ENCODE results near the gene GNAT3. TPM values are rescaled to one million over a fixed set of nuclear protein-coding genes. Genes with fewer than 3 reads are reported as not detected.

GNAT3 gene
- total and polyA plus RNA-seq, 3 donors from 2014 or later, result 0.38 TPM; not detected in 2

DNA sequence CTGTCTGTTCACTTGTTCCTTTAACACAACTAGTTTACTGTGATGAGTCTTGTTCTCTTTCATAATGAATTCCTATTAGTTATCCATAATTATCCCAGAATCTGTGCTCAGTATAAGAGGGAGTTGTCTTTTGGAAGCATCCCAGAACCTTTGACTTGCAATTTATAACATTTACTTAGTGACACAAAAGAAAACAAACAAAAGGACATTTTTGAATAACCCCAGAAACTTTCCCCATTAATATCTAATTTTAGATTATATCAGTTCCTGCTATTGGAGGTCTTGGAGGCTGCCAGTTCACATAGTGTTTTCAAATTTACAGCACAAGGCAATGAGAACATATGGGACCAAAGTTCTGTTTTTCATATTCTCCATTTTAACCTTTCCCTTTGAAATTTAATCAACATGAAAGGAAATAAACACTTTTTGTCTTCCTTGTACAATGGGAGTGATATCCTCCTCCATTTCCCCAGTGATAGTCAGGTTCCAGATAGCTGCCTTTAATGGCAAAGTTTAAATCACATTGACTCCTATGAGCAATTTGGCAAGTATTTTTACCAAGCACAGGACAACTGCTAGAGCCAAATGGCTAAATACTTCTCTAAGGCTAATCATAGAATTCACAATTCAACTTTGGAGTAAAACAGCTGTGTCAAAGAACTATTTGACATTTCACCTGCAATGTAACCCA lies 37.1 kb upstream of the GNAT3 start:
- Histone ChIP-seq H3K27me3 (no peaks in the 10 kb centered on the region), H3K36me3 (ENCODE audit: low read depth, missing control alignments) (no peaks in the 10 kb centered on the region), H3K9me3 (no peaks in the 10 kb centered on the region), H3K4me1 (no peaks in the 10 kb centered on the region), H3K27ac (no peak overlapping the region), H3K4me3 (no peak overlapping the region)
- TF ChIP-seq, protein P1, sequence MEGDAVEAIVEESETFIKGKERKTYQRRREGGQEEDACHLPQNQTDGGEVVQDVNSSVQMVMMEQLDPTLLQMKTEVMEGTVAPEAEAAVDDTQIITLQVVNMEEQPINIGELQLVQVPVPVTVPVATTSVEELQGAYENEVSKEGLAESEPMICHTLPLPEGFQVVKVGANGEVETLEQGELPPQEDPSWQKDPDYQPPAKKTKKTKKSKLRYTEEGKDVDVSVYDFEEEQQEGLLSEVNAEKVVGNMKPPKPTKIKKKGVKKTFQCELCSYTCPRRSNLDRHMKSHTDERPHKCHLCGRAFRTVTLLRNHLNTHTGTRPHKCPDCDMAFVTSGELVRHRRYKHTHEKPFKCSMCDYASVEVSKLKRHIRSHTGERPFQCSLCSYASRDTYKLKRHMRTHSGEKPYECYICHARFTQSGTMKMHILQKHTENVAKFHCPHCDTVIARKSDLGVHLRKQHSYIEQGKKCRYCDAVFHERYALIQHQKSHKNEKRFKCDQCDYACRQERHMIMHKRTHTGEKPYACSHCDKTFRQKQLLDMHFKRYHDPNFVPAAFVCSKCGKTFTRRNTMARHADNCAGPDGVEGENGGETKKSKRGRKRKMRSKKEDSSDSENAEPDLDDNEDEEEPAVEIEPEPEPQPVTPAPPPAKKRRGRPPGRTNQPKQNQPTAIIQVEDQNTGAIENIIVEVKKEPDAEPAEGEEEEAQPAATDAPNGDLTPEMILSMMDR (IDR thresholded peaks at IDR 0.05), result no peak
- TF ChIP-seq POLR2A (IDR thresholded peaks at IDR 0.05), result no peak
- intact Hi-C loops (cut with DNase I; ENCODE audit: low total_unique reads), result no loop called here
- DNase-seq, result no peak

DNA sequence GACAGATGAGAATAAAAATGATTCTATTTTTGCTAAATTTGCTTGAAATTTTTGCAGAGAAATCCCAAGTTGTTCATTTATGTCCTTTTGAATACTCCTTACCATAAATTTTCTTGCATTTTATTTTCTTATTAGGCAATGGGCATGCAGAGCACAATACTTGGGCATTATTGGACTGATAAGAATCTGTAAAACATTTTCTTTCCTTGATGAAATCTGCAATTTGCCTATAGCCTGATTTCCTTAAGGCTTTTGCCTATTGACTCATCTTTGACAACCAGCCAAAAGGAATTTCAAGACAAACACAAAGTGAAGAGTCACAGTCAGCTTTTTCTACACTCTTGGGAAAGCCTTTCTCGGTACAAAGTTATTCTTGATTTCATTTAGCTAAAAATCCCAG lies 30.5 kb upstream of the GNAT3 start:
- DNase-seq, result no peak
- intact Hi-C loops (cut with DNase I; ENCODE audit: low total_unique reads), result no loop called here
- 83% methylated on average over 1 of the region's 1 CpG for WGBS, 2 donors

DNA sequence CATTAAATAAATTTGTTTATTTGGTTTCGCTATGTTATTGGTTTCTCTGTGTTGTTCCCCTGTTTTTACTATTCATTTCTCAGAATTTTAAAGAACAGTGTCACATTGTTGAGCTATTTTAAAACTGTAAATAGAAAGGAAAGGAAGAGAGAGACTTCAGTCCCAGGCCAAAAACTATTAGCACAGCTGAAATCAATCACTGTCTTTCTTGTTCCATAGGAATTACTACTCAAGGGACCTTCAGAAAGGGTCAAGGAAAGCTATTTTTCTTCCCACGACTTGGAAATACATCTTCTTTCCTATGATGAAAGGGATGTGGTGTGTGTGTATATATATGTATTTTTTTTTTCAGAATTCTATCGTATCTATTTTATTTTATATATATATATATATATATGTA lies 29.0 kb upstream of the GNAT3 start:
- Histone ChIP-seq H3K36me3 (ENCODE audit: low read depth, missing control alignments) (no peaks in the 10 kb centered on the region), H3K4me3 (no peak overlapping the region), H3K9me3 (no peaks in the 10 kb centered on the region), H3K27me3 (no peaks in the 10 kb centered on the region), H3K27ac (no peak overlapping the region), H3K4me1 (no peaks in the 10 kb centered on the region)
- WGBS, 2 donors, result 55 to 59% methylated on average over 3 of the region's 3 CpGs
- TF ChIP-seq, protein P1 (IDR thresholded peaks at IDR 0.05), result no peak
- TF ChIP-seq POLR2A (IDR thresholded peaks at IDR 0.05), result no peak
- intact Hi-C loops (cut with DNase I; ENCODE audit: low total_unique reads), result no loop called here
- DNase-seq, result no peak

More for the DNA sequence above, 30.5 kb upstream of the GNAT3 start:
- TF ChIP-seq, protein P1 (IDR thresholded peaks at IDR 0.05), result no peak
- no peak for TF ChIP-seq POLR2A (IDR thresholded peaks at IDR 0.05)
- Histone ChIP-seq H3K36me3 (ENCODE audit: low read depth, missing control alignments) (no peaks in the 10 kb centered on the region), H3K9me3 (no peaks in the 10 kb centered on the region), H3K4me3 (no peak overlapping the region), H3K27me3 (no peaks in the 10 kb centered on the region), H3K27ac (no peak overlapping the region), H3K4me1 (no peaks in the 10 kb centered on the region)

DNA sequence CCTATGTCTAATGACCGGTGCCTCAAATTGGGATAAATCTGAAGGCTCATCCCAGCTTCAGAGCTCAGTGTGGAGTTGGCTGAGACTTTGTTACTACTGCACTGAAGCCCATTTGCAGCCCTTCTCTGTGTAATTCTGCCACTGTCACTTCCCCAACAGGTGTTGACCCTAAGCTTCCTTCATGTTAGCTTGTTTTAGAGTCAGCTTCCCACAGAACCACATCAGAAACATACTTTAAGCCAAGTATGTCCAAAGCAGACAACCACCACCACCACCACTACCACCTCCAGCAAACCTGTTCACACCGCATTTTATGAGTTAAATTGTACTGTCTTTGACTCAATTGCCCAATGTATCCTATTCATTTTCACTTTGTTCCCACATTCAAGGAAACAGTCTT lies 25.2 kb upstream of the GNAT3 start:
- no peak for TF ChIP-seq POLR2A (IDR thresholded peaks at IDR 0.05)
- TF ChIP-seq, protein P1 (IDR thresholded peaks at IDR 0.05), result no peak
- Histone ChIP-seq H3K27me3 (no peaks in the 10 kb centered on the region), H3K4me3 (no peak overlapping the region), H3K27ac (no peak overlapping the region), H3K4me1 (no peaks in the 10 kb centered on the region), H3K36me3 (ENCODE audit: low read depth, missing control alignments) (no peaks in the 10 kb centered on the region), H3K9me3 (no peaks in the 10 kb centered on the region)
- WGBS, 2 donors, result 94 to 97% methylated on average over 2 of the region's 2 CpGs
- no peak for DNase-seq
- intact Hi-C loops (cut with DNase I; ENCODE audit: low total_unique reads), result no loop called here

DNA sequence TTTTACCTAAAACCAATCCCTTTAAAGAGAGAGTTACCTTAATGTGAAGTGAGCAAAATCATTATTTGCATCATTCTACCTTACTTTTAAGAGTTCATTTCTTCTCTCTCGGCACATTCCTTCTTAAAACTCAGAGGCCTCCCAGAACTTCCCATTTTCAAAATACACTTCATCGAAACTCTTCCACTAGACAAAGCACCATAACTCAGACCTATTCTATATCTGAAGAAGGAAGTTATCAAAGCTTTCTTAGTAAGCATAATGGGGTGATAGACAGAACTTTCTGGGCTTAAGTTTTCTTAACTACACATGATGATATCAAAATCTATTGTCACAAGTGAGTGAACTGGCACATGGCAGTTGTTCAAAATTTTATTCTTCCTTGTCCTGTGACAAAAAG lies 24.6 kb upstream of the GNAT3 start:
- intact Hi-C loops (cut with DNase I; ENCODE audit: low total_unique reads), result no loop called here
- DNase-seq, result no peak
- no peaks in the 10 kb centered on the region for H3K27me3 ChIP-seq

More for the DNA sequence above, 24.6 kb upstream of the GNAT3 start:
- Histone ChIP-seq H3K9me3 (no peaks in the 10 kb centered on the region), H3K36me3 (ENCODE audit: low read depth, missing control alignments) (no peaks in the 10 kb centered on the region), H3K27ac (no peak overlapping the region), H3K4me3 (no peak overlapping the region), H3K4me1 (no peaks in the 10 kb centered on the region)
- 90 to 98% methylated on average over 2 of the region's 2 CpGs for WGBS, 2 donors
- TF ChIP-seq, protein P1 (IDR thresholded peaks at IDR 0.05), result no peak
- TF ChIP-seq POLR2A (IDR thresholded peaks at IDR 0.05), result no peak
